Left lobe of liver (tissue), 2 donors: Measurements from ENCODE around the gene UBXN1. TPM values are rescaled to one million over a fixed set of nuclear protein-coding genes. Genes with fewer than 3 reads are reported as not detected.
"Not testable (repeated sequence)": the region's sequence is repeated elsewhere in the genome, so short reads cannot be mapped to it uniquely, and the experiment has no call there.

ENCODE experiments used
- ATAC-seq: fragments of 200-7000 bp; cut with Tn5 transposase; one replicate; pipeline ENCODE4 v1.9.1; 2020; ENCODE audit warnings: mild to moderate bottlenecking, moderate library complexity
- DNase-seq: peaks from one replicate; pipeline ENCODE4 v3.0.0-alpha.2; 2020; ENCODE audit warnings: low spot score
- total RNA-seq: library from RNA; stranded (reverse); gene quantifications from one replicate; pipeline ENCODE4 v1.2.1, GENCODE V29; 2021
- donor health status: DM: no; HTN: no; CAD: no; lungs with moderate emphysema.
- donor health status: DM: no; HTN: yes; CAD: no.

UBXN1 gene
- total RNA-seq, 1 donor from 2014 or later, result 30.5 TPM

GRCh38 chr11:62673196-62673525 is 5.7 kb downstream of the UBXN1 start:
- DNase-seq, result no peak
- no peak for ATAC-seq

DNA sequence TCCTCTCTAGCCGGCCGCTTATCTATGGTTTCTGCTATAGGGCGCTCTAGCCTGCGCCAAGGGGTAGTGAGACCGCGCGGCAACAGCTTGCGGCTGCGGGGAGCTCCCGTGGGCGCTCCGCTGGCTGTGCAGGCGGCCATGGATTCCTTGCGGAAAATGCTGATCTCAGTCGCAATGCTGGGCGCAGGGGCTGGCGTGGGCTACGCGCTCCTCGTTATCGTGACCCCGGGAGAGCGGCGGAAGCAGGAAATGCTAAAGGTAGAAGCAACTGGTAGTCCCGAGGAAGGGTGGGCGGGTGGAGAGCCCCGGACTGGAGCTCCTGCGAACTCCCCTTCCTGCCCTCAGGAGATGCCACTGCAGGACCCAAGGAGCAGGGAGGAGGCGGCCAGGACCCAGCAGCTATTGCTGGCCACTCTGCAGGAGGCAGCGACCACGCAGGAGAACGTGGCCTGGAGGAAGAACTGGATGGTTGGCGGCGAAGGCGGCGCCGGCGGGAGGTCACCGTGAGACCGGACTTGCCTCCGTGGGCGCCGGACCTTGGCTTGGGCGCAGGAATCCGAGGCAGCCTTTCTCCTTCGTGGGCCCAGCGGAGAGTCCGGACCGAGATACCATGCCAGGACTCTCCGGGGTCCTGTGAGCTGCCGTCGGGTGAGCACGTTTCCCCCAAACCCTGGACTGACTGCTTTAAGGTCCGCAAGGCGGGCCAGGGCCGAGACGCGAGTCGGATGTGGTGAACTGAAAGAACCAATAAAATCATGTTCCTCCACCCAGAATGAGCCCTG is 7.1 kb downstream of the UBXN1 start, which contains the start of the genes LBHD1 and UQCC3:
LBHD1 (minus strand) TSS at position 660 of the 782 bp plus-strand sequence. CDS start 2,236 bp downstream, outside the sequence.
UQCC3 (plus strand) TSS at position 66 of the 782 bp plus-strand sequence; CDS start at position 139, 73 bp downstream.
- DNase-seq (peak; percentile 78), ATAC-seq (peak; percentile 81)

- DNase-seq (no peak), ATAC-seq (peak; percentile 24)
Measured at GRCh38 chr11:62671236-62671607, 7.7 kb downstream of the UBXN1 start.

DNA sequence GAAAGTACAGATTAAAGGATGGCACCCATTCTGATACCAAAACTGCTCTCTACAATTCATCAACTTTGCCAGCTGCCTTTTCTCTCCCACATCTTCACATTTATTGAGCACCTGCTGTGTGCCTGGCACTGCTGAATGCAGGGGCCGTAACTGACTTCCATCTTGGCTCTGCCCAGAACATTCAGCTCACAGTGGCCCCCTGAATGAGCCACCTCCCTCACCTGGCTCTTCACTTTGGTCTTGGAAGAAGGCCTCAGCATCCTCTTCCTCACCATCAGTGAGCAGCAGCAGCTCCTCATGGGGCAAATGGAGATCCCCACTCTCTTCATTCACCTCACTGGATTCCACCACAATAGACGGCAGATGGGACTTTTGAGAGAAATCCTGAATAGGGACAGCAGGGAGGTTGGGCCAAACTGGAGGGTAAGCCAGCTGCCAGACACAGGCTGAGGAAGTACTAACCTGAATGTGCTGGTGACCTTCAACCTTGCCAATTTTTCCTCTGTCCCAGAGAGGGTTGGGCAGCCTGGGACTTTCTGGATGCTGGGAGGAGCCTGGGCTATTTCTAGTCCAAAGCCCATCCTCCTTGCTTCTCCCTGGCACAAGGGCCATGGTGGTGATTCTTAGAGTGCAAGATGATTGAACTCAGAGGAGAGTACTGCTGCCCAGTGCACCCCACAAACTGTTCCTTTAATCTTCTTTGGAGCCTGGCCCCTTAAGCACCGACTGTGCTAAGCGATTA is 9.3 kb downstream of the UBXN1 start:
- DNase-seq (peak; percentile 77), ATAC-seq (peak; percentile 52)

DNA sequence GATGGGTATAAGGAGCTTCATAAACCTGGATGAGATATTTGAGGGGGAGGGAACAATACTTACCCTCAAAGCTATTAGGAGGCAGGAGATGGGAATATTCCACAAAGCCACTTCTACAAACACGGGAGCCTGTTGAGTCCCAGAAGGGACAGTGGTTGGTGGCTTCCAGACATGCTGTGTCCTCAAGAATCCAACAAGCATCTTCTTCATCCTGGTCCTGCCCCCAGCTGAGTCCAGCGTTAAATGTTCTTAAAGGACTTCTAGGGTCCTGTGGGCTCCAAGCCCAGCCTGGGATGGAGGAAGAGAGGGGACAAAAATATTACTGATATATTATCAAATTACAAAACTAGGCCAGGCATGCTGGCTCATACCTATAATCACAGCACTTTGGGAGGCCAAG is 11.4 kb downstream of the UBXN1 start:
- ATAC-seq (no peak), DNase-seq (no peak)

DNA sequence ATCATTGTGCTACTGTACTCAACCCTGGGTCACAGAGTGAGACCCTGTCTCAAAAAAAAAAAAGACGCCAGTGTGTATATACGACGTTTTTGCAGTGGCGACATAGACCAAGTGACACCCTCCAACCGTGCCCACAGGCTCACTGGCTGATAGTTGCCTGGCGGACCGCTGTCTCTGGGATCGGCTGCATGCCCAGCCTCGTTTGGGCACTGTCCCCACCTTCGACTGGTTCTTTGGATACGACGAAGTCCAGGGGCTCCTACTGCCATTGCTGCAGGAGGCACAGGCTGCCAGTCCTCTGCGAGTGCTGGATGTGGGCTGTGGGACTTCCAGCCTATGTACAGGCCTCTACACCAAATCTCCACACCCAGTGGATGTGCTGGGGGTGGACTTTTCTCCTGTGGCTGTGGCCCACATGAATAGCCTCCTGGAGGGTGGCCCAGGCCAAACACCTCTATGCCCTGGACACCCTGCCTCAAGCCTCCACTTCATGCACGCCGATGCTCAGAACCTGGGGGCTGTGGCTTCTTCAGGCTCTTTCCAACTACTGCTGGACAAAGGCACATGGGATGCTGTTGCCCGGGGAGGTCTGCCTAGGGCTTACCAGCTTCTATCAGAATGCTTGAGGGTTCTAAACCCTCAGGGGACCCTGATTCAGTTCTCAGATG is 12.5 kb downstream of the UBXN1 start:
- DNase-seq (no peak), ATAC-seq (no peak)

DNA sequence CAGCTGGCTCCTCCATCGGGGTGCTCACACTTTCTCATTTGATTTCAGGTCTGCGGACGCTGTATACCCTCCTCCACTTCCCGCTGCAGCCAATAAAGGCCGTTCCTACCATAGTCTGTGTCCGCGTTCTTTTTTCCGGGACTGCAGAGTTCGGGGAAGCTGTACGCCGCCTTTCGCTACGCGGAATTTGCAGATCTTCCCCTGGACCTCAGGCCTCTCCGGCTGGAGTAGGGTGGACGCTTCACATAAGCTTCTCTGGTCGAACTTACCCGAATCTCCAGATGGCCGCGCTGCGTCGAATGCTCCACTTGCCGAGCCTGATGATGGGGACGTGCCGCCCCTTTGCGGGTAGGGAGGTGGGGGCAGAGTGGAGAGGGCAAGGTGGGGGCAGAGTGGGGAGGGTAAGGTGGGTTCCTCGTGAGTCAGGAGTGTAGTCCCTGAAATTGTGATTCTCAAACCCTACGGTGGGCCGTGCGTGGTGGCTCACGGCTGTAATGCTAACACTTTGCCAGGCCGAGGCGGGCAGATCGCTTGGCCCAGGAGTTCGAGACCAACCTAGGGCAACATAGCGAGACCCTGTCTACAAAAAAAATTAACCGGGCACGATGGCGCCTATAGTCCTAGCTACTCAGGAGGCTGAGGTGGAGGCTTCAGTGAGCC is 13.1 kb downstream of the UBXN1 start:
- ATAC-seq, result peak; percentile 39
- peak; percentile 59 for DNase-seq

GRCh38 chr11:62665075-62665598 is 13.7 kb downstream of the UBXN1 start, which contains the start of the genes C11orf98 and CSKMT:
Gene C11orf98 (minus strand): TSS chr11:62665210. CDS start chr11:62665169, 41 bp downstream.
Gene CSKMT (plus strand): TSS chr11:62665312. CDS start chr11:62665880, 568 bp downstream.
- DNase-seq, result peak; percentile 96
- peak; percentile 93 for ATAC-seq

- ATAC-seq (peak; percentile 43), DNase-seq (no peak)
Measured at GRCh38 chr11:62664405-62665074, 14.3 kb downstream of the UBXN1 start.

DNA sequence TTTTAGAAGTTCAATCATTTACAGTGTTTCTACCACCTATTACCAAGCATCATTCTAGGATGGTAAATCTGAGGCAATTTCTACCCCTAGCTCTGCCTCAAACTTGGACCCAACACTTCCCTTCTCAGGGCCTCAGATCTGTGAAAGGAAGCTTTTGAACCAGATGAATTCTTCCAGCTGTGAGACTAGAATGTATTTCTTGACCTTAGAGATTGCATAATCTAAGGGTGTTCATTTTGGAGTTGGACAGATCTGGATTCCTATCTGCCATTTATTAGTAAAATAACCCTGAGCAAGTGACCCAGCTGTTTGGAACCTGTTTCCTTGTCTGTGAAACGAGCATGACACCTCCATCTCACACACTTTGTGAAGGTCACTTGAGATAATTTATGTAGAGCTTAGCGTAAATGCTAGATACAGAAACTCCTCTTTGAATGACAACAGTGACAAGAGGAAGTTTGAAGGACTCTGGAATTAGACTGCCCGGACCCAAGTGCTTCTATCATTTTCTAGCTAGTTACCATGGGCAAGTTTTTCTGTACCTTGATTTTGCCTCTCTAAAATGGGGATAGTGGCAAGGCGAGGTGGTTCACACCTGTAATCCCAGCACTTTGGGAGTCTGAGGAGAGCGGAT is 22.0 kb downstream of the UBXN1 start:
- no peak for ATAC-seq
- no peak for DNase-seq

DNA sequence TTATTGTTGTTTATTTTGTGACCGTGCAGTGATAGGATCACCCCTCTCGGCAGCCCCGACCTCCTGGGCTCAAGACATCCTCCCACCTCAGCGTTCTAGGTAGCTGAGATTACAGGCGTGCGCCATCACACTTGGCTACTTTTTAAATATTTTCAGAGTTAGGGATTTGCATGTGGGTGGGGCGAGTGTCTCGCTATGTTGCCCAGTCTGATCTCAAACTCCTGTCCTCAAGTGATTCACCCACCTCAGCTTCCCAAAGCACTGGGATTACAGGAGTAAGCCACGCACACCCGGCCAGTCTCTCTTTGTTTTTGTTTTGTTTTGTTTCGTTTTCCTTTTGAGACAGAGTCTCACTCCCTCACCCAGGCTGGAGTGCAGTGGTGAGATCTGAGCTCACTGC is 24.6 kb downstream of the UBXN1 start:
- DNase-seq (no peak), ATAC-seq (no peak)

GRCh38 chr11:62652161-62653006 is 26.5 kb downstream of the UBXN1 start:
- DNase-seq (no peak), ATAC-seq (no peak)

GRCh38 chr11:62650283-62650682 is 28.6 kb downstream of the UBXN1 start:
- not testable (repeated sequence) for DNase-seq, ATAC-seq

DNA sequence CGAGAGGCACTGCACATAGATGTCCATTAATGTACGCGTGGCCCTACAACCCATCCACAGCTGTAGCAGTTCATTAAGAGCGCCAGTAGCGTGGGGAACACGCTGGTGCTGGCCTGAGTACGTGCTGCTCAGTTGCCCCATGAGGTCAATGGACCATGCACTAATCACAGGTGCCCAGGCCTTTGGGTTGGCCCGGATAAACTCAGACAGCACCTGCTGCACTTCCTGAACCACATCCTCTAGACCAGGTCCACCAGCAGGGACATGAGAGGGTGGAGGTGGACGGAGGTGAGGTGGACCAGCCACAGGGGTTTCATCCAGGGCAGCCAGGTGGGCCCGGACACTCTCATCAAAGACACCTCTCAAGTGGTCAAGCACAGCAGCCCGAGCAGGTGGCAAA is 29.4 kb downstream of the UBXN1 start:
- DNase-seq (no peak), ATAC-seq (no peak)

- ATAC-seq, result no peak
- no peak for DNase-seq
Measured at GRCh38 chr11:62648967-62649364, 29.9 kb downstream of the UBXN1 start.

- ATAC-seq (no peak), DNase-seq (no peak)
Measured at GRCh38 chr11:62648185-62648966, 30.5 kb downstream of the UBXN1 start.

DNA sequence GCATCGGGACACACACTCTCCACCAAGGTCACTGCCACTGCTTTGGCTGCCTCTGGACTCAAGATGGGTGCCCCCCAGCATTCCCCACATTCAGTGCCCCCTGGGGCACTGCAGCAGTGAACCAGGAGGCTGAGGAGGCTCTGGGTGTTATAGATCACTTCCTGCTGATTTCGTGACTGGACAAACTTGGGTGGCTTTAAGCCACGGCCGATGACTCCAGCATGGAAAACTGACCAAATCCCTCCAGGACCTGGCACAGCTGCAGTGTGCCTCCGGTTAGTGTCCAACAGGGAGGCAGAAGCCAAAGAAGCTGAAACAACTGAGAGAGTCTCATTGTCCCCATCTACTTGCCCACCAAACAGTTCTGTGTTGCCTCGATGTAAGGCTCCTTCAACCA is 31.3 kb downstream of the UBXN1 start:
- DNase-seq (no peak), ATAC-seq (no peak)
